GM20431 (cell line): ENCODE results near the gene CDC37L1.

Experiments used
- in situ Hi-C: fragments of 300-500 bp; cut with MseI, MboI; formaldehyde crosslinking; loops from one replicate; pipeline ENCODE4 v1.15.0; 2020; ENCODE audit warnings: low sequenced_read_pairs; ENCODE audit not compliant: unreplicated experiment

Gene CDC37L1

GRCh38 chr9:4667681-4668080 lies 11.7 kb upstream of the CDC37L1 start:
- in situ Hi-C loops: no loop called here

GRCh38 chr9:4668604-4669003 lies 10.8 kb upstream of the CDC37L1 start:
- in situ Hi-C loops: no loop called here

GRCh38 chr9:4669890-4670289 lies 9.5 kb upstream of the CDC37L1 start:
- in situ Hi-C loops: no loop called here

- in situ Hi-C loops: no loop called here
Measured at GRCh38 chr9:4670591-4670990, 8.8 kb upstream of the CDC37L1 start.

- in situ Hi-C loops: no loop called here
Measured at GRCh38 chr9:4671737-4672136, 7.6 kb upstream of the CDC37L1 start.

GRCh38 chr9:4674783-4675182 lies 4.6 kb upstream of the CDC37L1 start:
- in situ Hi-C loops: no loop called here

GRCh38 chr9:4677392-4677791 lies 2.0 kb upstream of the CDC37L1 start:
- in situ Hi-C loops: no loop called here

- in situ Hi-C loops: no loop called here
Measured at GRCh38 chr9:4678679-4679267, 596 bp upstream of the CDC37L1 start.

- in situ Hi-C loops: no loop called here
Measured at GRCh38 chr9:4680173-4680525, 780 bp downstream of the CDC37L1 start.

- in situ Hi-C loops: no loop called here
Measured at GRCh38 chr9:4680750-4681149, 1.4 kb downstream of the CDC37L1 start.

- in situ Hi-C loops: no loop called here
Measured at GRCh38 chr9:4684820-4685219, 5.5 kb downstream of the CDC37L1 start.

- in situ Hi-C loops: no loop called here
Measured at GRCh38 chr9:4686112-4686511, 6.7 kb downstream of the CDC37L1 start.

- in situ Hi-C loops: no loop called here
Measured at GRCh38 chr9:4686584-4686983, 7.2 kb downstream of the CDC37L1 start.

- in situ Hi-C loops: no loop called here
Measured at GRCh38 chr9:4689021-4689420, 9.7 kb downstream of the CDC37L1 start.

- in situ Hi-C loops: no loop called here
Measured at GRCh38 chr9:4689687-4690104, 10.3 kb downstream of the CDC37L1 start.

GRCh38 chr9:4690144-4690543 lies 10.8 kb downstream of the CDC37L1 start:
- in situ Hi-C loops: no loop called here

- in situ Hi-C loops: no loop called here
Measured at GRCh38 chr9:4691795-4692194, 12.4 kb downstream of the CDC37L1 start.

GRCh38 chr9:4700091-4700490 lies 20.7 kb downstream of the CDC37L1 start:
- in situ Hi-C loops: no loop called here

GRCh38 chr9:4700932-4701331 lies 21.6 kb downstream of the CDC37L1 start:
- in situ Hi-C loops: no loop called here

- in situ Hi-C loops: no loop called here
Measured at GRCh38 chr9:4701526-4701925, 22.2 kb downstream of the CDC37L1 start.

- in situ Hi-C loops: no loop called here
Measured at GRCh38 chr9:4704129-4704528, 24.8 kb downstream of the CDC37L1 start.

GRCh38 chr9:4706021-4706420 lies 26.7 kb downstream of the CDC37L1 start:
- in situ Hi-C loops: no loop called here
